H9 (cell line): Measurements from ENCODE around the gene NAALADL1. TPM values are rescaled to one million over a fixed set of nuclear protein-coding genes. Genes with fewer than 3 reads are reported as not detected.

ENCODE experiments used
- DNase-seq: peaks from one replicate; pipeline ENCODE4 v3.0.0-alpha.2; 2017
- H2AFZ ChIP-seq: one replicate; pipeline ENCODE4 v1.6.1; 2013; ENCODE audit warnings: mild to moderate bottlenecking, low read length, control low read depth, moderate library complexity
- H2AK5ac ChIP-seq: 2 replicates; pipeline ENCODE4 v1.6.1; 2013; ENCODE audit warnings: low read length, control low read depth, mixed read lengths; ENCODE audit not compliant: insufficient read length
- H2BK120ac ChIP-seq: one replicate; pipeline ENCODE4 v1.6.1; 2013; ENCODE audit warnings: low read depth, mild to moderate bottlenecking, low read length, control low read depth, inconsistent platforms; ENCODE audit not compliant: poor library complexity, severe bottlenecking
- H2BK12ac ChIP-seq: 2 replicates; pipeline ENCODE4 v1.6.1; 2013; ENCODE audit warnings: low read length, control low read depth, mixed read lengths, low read depth; ENCODE audit not compliant: insufficient read length
- H2BK15ac ChIP-seq: 2 replicates; pipeline ENCODE4 v1.6.1; 2013; ENCODE audit warnings: low read depth, low read length, control low read depth
- H2BK20ac ChIP-seq: one replicate; pipeline ENCODE4 v1.6.1; 2013; ENCODE audit warnings: low read depth, mild to moderate bottlenecking, low read length, control low read depth, inconsistent platforms; ENCODE audit not compliant: poor library complexity, severe bottlenecking
- H2BK5ac ChIP-seq: 2 replicates; pipeline ENCODE4 v1.6.1; 2013; ENCODE audit warnings: low read length, control low read depth, mixed read lengths; ENCODE audit not compliant: insufficient read length
- H3K14ac ChIP-seq: 2 replicates; pipeline ENCODE4 v1.6.1; 2013; ENCODE audit warnings: low read length, control low read depth; ENCODE audit not compliant: insufficient read depth
- H3K18ac ChIP-seq: 2 replicates; pipeline ENCODE4 v1.6.1; 2013; ENCODE audit warnings: low read depth, mild to moderate bottlenecking, mixed read lengths, low read length, control low read depth; ENCODE audit not compliant: insufficient read length
- H3K23ac ChIP-seq: 2 replicates; pipeline ENCODE4 v1.6.1; 2013; ENCODE audit warnings: low read length, control low read depth, mixed read lengths, low read depth; ENCODE audit not compliant: insufficient read length
- H3K23me2 ChIP-seq: 2 replicates; pipeline ENCODE4 v1.6.1; 2013; ENCODE audit warnings: low read depth, mild to moderate bottlenecking, mixed read lengths, low read length, control low read depth; ENCODE audit not compliant: insufficient read length, poor library complexity, severe bottlenecking
- H3K27ac ChIP-seq: 2 replicates; pipeline ENCODE4 v1.5.1; 2013; ENCODE audit warnings: low read length, control low read depth, mixed read lengths, low read depth; ENCODE audit not compliant: insufficient read length
- H3K27me3 ChIP-seq: 2 replicates; pipeline ENCODE4 v1.6.1; 2013; ENCODE audit warnings: low read length, control low read depth, inconsistent platforms; ENCODE audit not compliant: insufficient read depth
- H3K4ac ChIP-seq: 2 replicates; pipeline ENCODE4 v1.6.1; 2013; ENCODE audit warnings: low read depth, mild to moderate bottlenecking, control low read depth, inconsistent platforms, low read length, moderate library complexity
- H3K4me1 ChIP-seq: 2 replicates; pipeline ENCODE4 v1.6.1; 2013; ENCODE audit warnings: low read length, control low read depth, inconsistent platforms; ENCODE audit not compliant: insufficient read depth
- H3K4me2 ChIP-seq: 2 replicates; pipeline ENCODE4 v1.6.1; 2013; ENCODE audit warnings: low read length, control low read depth, mixed read lengths; ENCODE audit not compliant: insufficient read length, insufficient read depth
- H3K56ac ChIP-seq: 2 replicates; pipeline ENCODE4 v1.6.1; 2013; ENCODE audit warnings: low read depth, mild to moderate bottlenecking, mixed read lengths, low read length, control low read depth; ENCODE audit not compliant: insufficient read length
- H3K79me1 ChIP-seq: 2 replicates; pipeline ENCODE4 v1.6.1; 2013; ENCODE audit warnings: low read depth, mild to moderate bottlenecking, moderate library complexity, low read length, control low read depth, inconsistent platforms; ENCODE audit not compliant: insufficient read depth, poor library complexity, severe bottlenecking
- H3K79me2 ChIP-seq: 2 replicates; pipeline ENCODE4 v1.6.1; 2013; ENCODE audit warnings: low read length, control low read depth, inconsistent platforms; ENCODE audit not compliant: insufficient read depth
- H3K9ac ChIP-seq: 2 replicates; pipeline ENCODE4 v1.6.1; 2013; ENCODE audit warnings: low read length, control low read depth, mixed read lengths; ENCODE audit not compliant: insufficient read length; ENCODE audit errors: extremely low read depth
- H3K9me3 ChIP-seq: one replicate; pipeline ENCODE4 v1.6.1; 2013; ENCODE audit warnings: low read depth, low read length, inconsistent platforms; ENCODE audit not compliant: control insufficient read depth
- H3T11ph ChIP-seq: one replicate; pipeline ENCODE4 v1.6.1; 2013; ENCODE audit warnings: mild to moderate bottlenecking, low read length, control low read depth, inconsistent platforms
- H4K20me1 ChIP-seq: one replicate; pipeline ENCODE4 v1.6.1; 2013; ENCODE audit not compliant: control insufficient read depth, insufficient read length, insufficient read depth
- H4K5ac ChIP-seq: 2 replicates; pipeline ENCODE4 v1.6.1; 2013; ENCODE audit warnings: low read depth, mild to moderate bottlenecking, mixed read lengths, low read length, control low read depth; ENCODE audit not compliant: insufficient read length
- H4K8ac ChIP-seq: replicated peaks from 2 replicates; pipeline ENCODE4 v1.6.1; 2013; ENCODE audit warnings: low read length, control low read depth, mixed read lengths, low read depth; ENCODE audit not compliant: insufficient read length
- H4K91ac ChIP-seq: 2 replicates; pipeline ENCODE4 v1.6.1; 2013; ENCODE audit warnings: low read depth, mild to moderate bottlenecking, moderate library complexity, mixed read lengths, low read length, control low read depth; ENCODE audit not compliant: insufficient read length
- H3K27ac Mint-ChIP-seq, 3 experiments: 2 replicates in 2 of 3; 3 replicates in 1 of 3; pipeline ENCODE4 v1.8.0; 2020 to 2021; ENCODE audit warnings: mixed read lengths in 3 of 3, mild to moderate bottlenecking in 1 of 3, moderate library complexity in 1 of 3
- H3K27me3 Mint-ChIP-seq: 2 replicates; pipeline ENCODE4 v1.8.0; 2021; ENCODE audit warnings: low read depth, mild to moderate bottlenecking, moderate library complexity, mixed read lengths
- H3K36me3 Mint-ChIP-seq, 3 experiments: 2 replicates in 2 of 3; 3 replicates in 1 of 3; pipeline ENCODE4 v1.8.0; 2020 to 2021; ENCODE audit warnings: low read depth in 3 of 3, mixed read lengths in 3 of 3; ENCODE audit not compliant: insufficient read depth in 1 of 3
- H3K4me1 Mint-ChIP-seq, 2 experiments: 2 replicates each; pipeline ENCODE4 v1.8.0; 2020; ENCODE audit warnings: mixed read lengths in 2 of 2
- H3K4me3 Mint-ChIP-seq, 2 experiments: 2 replicates in 1 of 2; 3 replicates in 1 of 2; pipeline ENCODE4 v1.8.0; 2020 to 2021; ENCODE audit warnings: mild to moderate bottlenecking in 2 of 2, mixed read lengths in 2 of 2, moderate library complexity in 1 of 2
- H3K9me3 Mint-ChIP-seq, 2 experiments: 2 replicates in 1 of 2; 3 replicates in 1 of 2; pipeline ENCODE4 v1.8.0; 2020; ENCODE audit warnings: mild to moderate bottlenecking in 2 of 2, mixed read lengths in 2 of 2, moderate library complexity in 1 of 2
- CTCF ChIP-seq: fragments of 200-600 bp; sonication (generic); conservative IDR thresholded peaks from 3 replicates; pipeline ENCODE4 v1.8.0; 2021; ENCODE audit warnings: antibody characterized with exemption, mild to moderate bottlenecking
- WGBS: extraction: QIAGEN DNeasy Blood & Tissue Kit; methylation state at CpG from one replicate; pipeline ENCODE4 v1.1.7; 2013; ENCODE audit warnings: missing lambda C conversion rate, low lambda C conversion rate, mixed read lengths; ENCODE audit not compliant: insufficient read length; ENCODE audit errors: extremely low coverage; 5-methylcytosine and 5-hydroxymethylcytosine counted together
- total RNA-seq: library from RNA; stranded (reverse); gene quantifications from 2 replicates; pipeline ENCODE4 v1.2.1, GENCODE V29; 2021

The NAALADL1 gene
- total RNA-seq, 1 experiment from 2014 or later, result 1.0 TPM

- H3K56ac ChIP-seq, result no peak overlapping the region
- no peaks in the 10 kb centered on the region for H3K4me1 ChIP-seq
- no CpG with 5 or more reads among the region's 9 CpGs for WGBS
- H3K79me2 ChIP-seq, result peaks cover 8% of the 10 kb centered on the region; the same call in 1 of the 2 replicates
- H2BK15ac ChIP-seq, result no peak overlapping the region
- H2BK120ac ChIP-seq, result no peak overlapping the region
- no peak overlapping the region for H3K9ac ChIP-seq
- H3K9me3 ChIP-seq, result no peaks in the 10 kb centered on the region
- 0 out of 7 replicates have a peak overlapping the region, but pooled peaks of 1 of the 3 experiments have one; percentile 35 for H3K27ac Mint-ChIP-seq
- peaks cover 3% of the 10 kb centered on the region for H4K20me1 ChIP-seq
- no peak for TF ChIP-seq CTCF
- no peak overlapping the region for H2BK20ac ChIP-seq
- no peak overlapping the region for H3K4me3 Mint-ChIP-seq
- no peak overlapping the region for H4K5ac ChIP-seq
- H3K79me1 ChIP-seq, result no peaks in the 10 kb centered on the region
- no peaks in the 10 kb centered on the region for H3K27me3 Mint-ChIP-seq
- H2AK5ac ChIP-seq, result no peak overlapping the region
- no peak overlapping the region for H3K23ac ChIP-seq
- H3K27ac ChIP-seq, result no peak overlapping the region
- no peak for DNase-seq
- no peaks in the 10 kb centered on the region for H3K27me3 ChIP-seq
- no peak overlapping the region for H3K4ac ChIP-seq
- no peak overlapping the region for H2BK12ac ChIP-seq
- no peak overlapping the region for H3K4me2 ChIP-seq
- peaks cover 10 to 51% (median 49%) of the 10 kb centered on the region in 3 experiments for H3K36me3 Mint-ChIP-seq
- H3K9me3 Mint-ChIP-seq, result no peaks in the 10 kb centered on the region; a peak in 1 of 5 replicates
- no peak overlapping the region for H2AFZ ChIP-seq
- H3K23me2 ChIP-seq, result peaks cover 12% of the 10 kb centered on the region
- H2BK5ac ChIP-seq, result no peak overlapping the region
- H3K18ac ChIP-seq, result no peak overlapping the region
- H3K4me1 Mint-ChIP-seq, result peaks cover 14 to 16% of the 10 kb centered on the region in 2 experiments
- no peak overlapping the region for H4K8ac ChIP-seq
- no peak overlapping the region for H4K91ac ChIP-seq
- no peak overlapping the region for H3K14ac ChIP-seq
- H3T11ph ChIP-seq, result no peak overlapping the region
Observed at GRCh38 chr11:65086809-65087208, 28.5 kb upstream of the NAALADL1 start.
